Endothelial cell of umbilical vein (primary cell): ENCODE measurements around the gene KCNAB2. TPM values are rescaled to one million over a fixed set of nuclear protein-coding genes. Genes with fewer than 3 reads are reported as not detected.

Experiments used
- BruUV-seq: library from RNA; stranded (reverse); fragments of 400-500 nt; replicated peaks from 2 replicates; lab custom pipeline; 2021; lab: Mats Ljungman, UMichigan
- CTCF ChIA-PET: fragments of 300-600, 350-600 bp; sonication (Branson Sonifier 250); formaldehyde crosslinking; loops from one replicate; lab custom pipeline; 2021; ENCODE audit warnings: antibody characterized with exemption, inconsistent platforms; lab: Charles Lee
- POLR2A ChIA-PET: fragments of 300-600, 350-600 bp; sonication (Branson Sonifier 250); formaldehyde crosslinking; loops from one replicate; lab custom pipeline; 2021; ENCODE audit warnings: antibody characterized with exemption, inconsistent platforms; lab: Charles Lee
- DNase-seq: peaks from one replicate; pipeline ENCODE4 v3.0.0-alpha.2; 2011; ENCODE audit warnings: low read depth, low spot score
- FAIRE-seq: peaks from 2 replicates; lab custom pipeline; 2011; peaks lifted over from hg19 to GRCh38; lab: Jason Lieb, UNC
- H2AFZ ChIP-seq: 2 replicates; pipeline ENCODE4 v1.6.0; 2012; ENCODE audit warnings: low read depth, low read length, control low read depth, inconsistent platforms
- H3K27ac ChIP-seq: 2 replicates; pipeline ENCODE4 v1.5.1; 2011; ENCODE audit warnings: low read depth, mild to moderate bottlenecking, control low read depth, low read length, moderate library complexity; ENCODE audit not compliant: insufficient read depth
- H3K27me3 ChIP-seq, 2 experiments: 2 replicates each; pipeline versions ENCODE4 v1.6.0 to v1.6.1; 2011; ENCODE audit warnings: low read length in 2 of 2, mixed read lengths in 1 of 2; ENCODE audit not compliant: control insufficient read depth in 2 of 2, insufficient read depth in 2 of 2
- H3K36me3 ChIP-seq, 2 experiments: 2 replicates in 1 of 2; 3 replicates in 1 of 2; pipeline ENCODE4 v1.5.1; 2011; ENCODE audit warnings: low read length in 2 of 2, mild to moderate bottlenecking in 1 of 2, moderate library complexity in 1 of 2; ENCODE audit not compliant: control insufficient read depth in 2 of 2, insufficient read depth in 2 of 2; ENCODE audit errors: extremely low read depth in 1 of 2
- H3K4me1 ChIP-seq: 3 replicates; pipeline ENCODE4 v1.5.1; 2011; ENCODE audit warnings: mild to moderate bottlenecking, low read length; ENCODE audit not compliant: control insufficient read depth, insufficient read depth; ENCODE audit errors: extremely low read depth
- H3K4me2 ChIP-seq: 2 replicates; pipeline ENCODE4 v1.6.1; 2011; ENCODE audit warnings: low read length, control low read depth, mixed read lengths; ENCODE audit not compliant: insufficient read depth
- H3K4me3 ChIP-seq, 3 experiments: fragments of 200-600 bp in 1 of 3; sonication (generic), shearing (Covaris generic) in 1 of 3; replicated peaks in 1 of 3; 2 replicates each; pipeline ENCODE4 v1.5.1; 2011 to 2016; ENCODE audit warnings: control low read depth in 3 of 3, low read length in 3 of 3, mild to moderate bottlenecking in 2 of 3, inconsistent platforms in 1 of 3, low read depth in 1 of 3, moderate library complexity in 1 of 3; ENCODE audit not compliant: insufficient read depth in 1 of 3
- H3K79me2 ChIP-seq: 2 replicates; pipeline ENCODE4 v1.6.0; 2012; ENCODE audit warnings: low read length, inconsistent platforms; ENCODE audit not compliant: control insufficient read depth, insufficient read depth
- H3K9ac ChIP-seq: replicated peaks from 2 replicates; pipeline ENCODE3; 2011; ENCODE audit warnings: low read length, control low read depth; ENCODE audit not compliant: insufficient read depth; ENCODE audit errors: extremely low read depth
- H3K9me1 ChIP-seq: replicated peaks from 3 replicates; pipeline ENCODE4 v1.6.0; 2011; ENCODE audit warnings: mild to moderate bottlenecking, low read length; ENCODE audit not compliant: control insufficient read depth, insufficient read depth; ENCODE audit errors: extremely low read depth
- H3K9me3 ChIP-seq: replicated peaks from 2 replicates; pipeline ENCODE4 v1.5.1; 2012; ENCODE audit warnings: low read length, inconsistent platforms; ENCODE audit not compliant: control insufficient read depth, insufficient read depth
- H4K20me1 ChIP-seq: replicated peaks from 2 replicates; pipeline ENCODE3; 2011; ENCODE audit warnings: mild to moderate bottlenecking, low read length; ENCODE audit not compliant: control insufficient read depth, insufficient read depth; ENCODE audit errors: extremely low read depth
- CTCF ChIP-seq, 2 donors: IDR thresholded peaks; 1 replicate in 1 of 2; 2 replicates in 1 of 2; pipeline ENCODE4 v1.5.1; 2011; ENCODE audit warnings: low read length in 2 of 2, mild to moderate bottlenecking in 2 of 2, moderate library complexity in 2 of 2, control low read depth in 1 of 2, inconsistent platforms in 1 of 2, low read depth in 1 of 2; ENCODE audit not compliant: insufficient read depth in 1 of 2; ENCODE audit errors: extremely low read depth in 1 of 2
- EZH2 ChIP-seq: IDR thresholded peaks from 2 replicates; pipeline ENCODE4 v1.6.1; 2012; ENCODE audit warnings: borderline replicate concordance, low read depth, mild to moderate bottlenecking, moderate library complexity, low read length, inconsistent platforms; ENCODE audit not compliant: severe bottlenecking
- FOS ChIP-seq: IDR thresholded peaks from 2 replicates; pipeline ENCODE4 v1.6.1; 2011; ENCODE audit warnings: mild to moderate bottlenecking, low read length, moderate library complexity, borderline replicate concordance; ENCODE audit not compliant: insufficient read depth
- GATA2 ChIP-seq: IDR thresholded peaks from 2 replicates; pipeline ENCODE4 v1.7.0; 2011; ENCODE audit warnings: low read depth, mild to moderate bottlenecking, moderate library complexity, mixed read lengths, low read length; ENCODE audit not compliant: insufficient read length, insufficient read depth
- JUN ChIP-seq: IDR thresholded peaks from 2 replicates; pipeline ENCODE4 v1.6.1; 2011; ENCODE audit warnings: borderline replicate concordance, low read depth; ENCODE audit not compliant: insufficient read length, insufficient read depth
- MAX ChIP-seq: IDR thresholded peaks from 2 replicates; pipeline ENCODE4 v1.6.1; 2011; ENCODE audit not compliant: insufficient read depth, insufficient read length
- MYC ChIP-seq: IDR thresholded peaks from one replicate; pipeline ENCODE4 v1.6.1; 2011; ENCODE audit warnings: mild to moderate bottlenecking, low read depth, low read length
- POLR2A ChIP-seq: IDR thresholded peaks from 2 replicates; pipeline ENCODE4 v1.6.1; 2012; ENCODE audit warnings: low read depth, mild to moderate bottlenecking, control low read depth, low read length
- POLR2AphosphoS5 ChIP-seq: IDR thresholded peaks from 2 replicates; pipeline ENCODE4 v1.6.1; 2012; ENCODE audit warnings: low read depth, mild to moderate bottlenecking, control low read depth, low read length, moderate library complexity; ENCODE audit not compliant: insufficient read depth
- dilution Hi-C: fragments of 300-500 bp; cut with MboI; formaldehyde crosslinking; loops from one replicate; pipeline ENCODE4 v1.15.0; 2019; ENCODE audit warnings: low sequenced_read_pairs; ENCODE audit not compliant: extremely low pct_ligation_motif_present
- intact Hi-C: fragments of 100-400 bp; cut with micrococcal nuclease; formaldehyde crosslinking; loops from one replicate; pipeline ENCODE4 v1.10.0; 2022
- polyA plus RNA-seq, 4 experiments: library from polyadenylated mRNA; depleted of rRNA in 3 of 4; stranded (reverse) in 3 of 4; unstranded in 1 of 4; fragments of >200 nt; gene quantifications; 2 replicates each; pipeline versions ENCODE4 v1.2.1 to v1.2.3, GENCODE V29; 2011 to 2012; ENCODE audit warnings: missing spikeins in 1 of 4
- total RNA-seq: library from RNA; stranded (reverse); gene quantifications from 2 replicates; pipeline ENCODE4 v1.2.3, GENCODE V29; 2021

KCNAB2 gene
- total and polyA plus RNA-seq, 2 donors (not counting 3 experiments of a cell fraction or from before 2014, with no cell fraction given): 2.4 to 3.8 TPM

- intact Hi-C loops (no loop called here), dilution Hi-C loops (no loop called here)
- Histone ChIP-seq H3K27ac (no peak overlapping the region), H3K36me3 (no peaks in the 10 kb centered on the region), H3K9ac (no peak overlapping the region), H4K20me1 (no peaks in the 10 kb centered on the region), H3K9me3 (no peaks in the 10 kb centered on the region), H3K79me2 (no peaks in the 10 kb centered on the region), H3K4me3 (no peak overlapping the region), H3K27me3 (no peaks in the 10 kb centered on the region), H3K4me2 (no peak overlapping the region), H2AFZ (no peak overlapping the region), H3K4me1 (no peaks in the 10 kb centered on the region), H3K9me1 (no peaks in the 10 kb centered on the region)
- CTCF ChIA-PET: no interaction called here
- DNase-seq (no peak), FAIRE-seq (no peak)
- POLR2A ChIA-PET: no interaction called here
- TF ChIP-seq MYC (no peak), GATA2 (no peak), POLR2AphosphoS5 (no peak), FOS (no peak), CTCF (IDR thresholded peaks at IDR 0.05; ENCODE audit: extremely low read depth in 1 of 2, insufficient read depth in 1 of 2, low read depth in 1 of 2, low read length in 2 of 2) (no peak), EZH2 (no peak), JUN (no peak), POLR2A (no peak), MAX (no peak)
- BruUV-seq: no TSS peak
Observed at GRCh38 chr1:6008696-6009095, 37.0 kb upstream of the KCNAB2 start.
